WTC11 (cell line): ENCODE results near the gene MRPL41. TPM values are rescaled to one million over a fixed set of nuclear protein-coding genes. Genes with fewer than 3 reads are reported as not detected.

Experiments used
- ATAC-seq: fragments of 200-7000 bp; cut with Tn5 transposase; 2 replicates; pipeline ENCODE4 v1.10.0; 2021; ENCODE audit warnings: mild to moderate bottlenecking, moderate library complexity
- CTCF ChIA-PET: fragments of 300-600 bp; sonication (Branson Sonifier 250); formaldehyde crosslinking; loops from one replicate; lab custom pipeline; 2021; ENCODE audit warnings: antibody characterized with exemption; lab: Charles Lee
- POLR2A ChIA-PET: fragments of 350-600 bp; sonication (Branson Sonifier 250); formaldehyde crosslinking; loops from one replicate; lab custom pipeline; 2021; ENCODE audit warnings: antibody characterized with exemption; lab: Charles Lee
- DNase-seq: peaks from one replicate; pipeline ENCODE4 v3.0.0; 2021; ENCODE audit warnings: low spot score
- H3K27ac Mint-ChIP-seq: 2 replicates; pipeline ENCODE4 v1.8.0; 2021; ENCODE audit warnings: mixed read lengths
- H3K27me3 Mint-ChIP-seq: 2 replicates; pipeline ENCODE4 v1.8.0; 2021; ENCODE audit warnings: low read depth, mild to moderate bottlenecking, moderate library complexity, mixed read lengths
- H3K36me3 Mint-ChIP-seq: 2 replicates; pipeline ENCODE4 v1.8.0; 2021; ENCODE audit warnings: mixed read lengths
- H3K4me1 Mint-ChIP-seq: 2 replicates; pipeline ENCODE4 v1.8.0; 2022; ENCODE audit warnings: mixed read lengths
- H3K4me3 Mint-ChIP-seq: 2 replicates; pipeline ENCODE4 v1.8.0; 2021; ENCODE audit warnings: mild to moderate bottlenecking, moderate library complexity, mixed read lengths
- H3K9me3 Mint-ChIP-seq: 2 replicates; pipeline ENCODE4 v1.8.0; 2021; ENCODE audit warnings: mixed read lengths
- ELF4 ChIP-seq: sonication (generic); formaldehyde crosslinking; IDR thresholded peaks from 2 replicates; pipeline ENCODE4 v1.8.1; 2022; ENCODE audit warnings: low read depth, mild to moderate bottlenecking, moderate library complexity, missing genetic modification reagents
- HMGXB4 ChIP-seq: sonication (generic); formaldehyde crosslinking; IDR thresholded peaks from 2 replicates; pipeline ENCODE4 v1.8.1; 2023; ENCODE audit warnings: mild to moderate bottlenecking, moderate library complexity, missing genetic modification reagents
- MXD4 ChIP-seq: fragments of 250-450 bp; sonication (Bioruptor Pico); IDR thresholded peaks from 2 replicates; pipeline ENCODE4 v1.8.0; 2021; ENCODE audit warnings: mild to moderate bottlenecking, moderate library complexity, borderline replicate concordance
- NFE2L1 ChIP-seq: sonication (generic); formaldehyde crosslinking; IDR thresholded peaks from 2 replicates; pipeline ENCODE4 v1.8.1; 2023; ENCODE audit warnings: missing genetic modification reagents
- OVOL2 ChIP-seq: fragments of 250-450 bp; sonication (Bioruptor Pico); IDR thresholded peaks from 2 replicates; pipeline ENCODE4 v1.9.0; 2021; ENCODE audit warnings: mild to moderate bottlenecking, borderline replicate concordance
- PREB ChIP-seq: sonication (generic); formaldehyde crosslinking; IDR thresholded peaks from 2 replicates; pipeline ENCODE4 v1.8.1; 2022; ENCODE audit warnings: mild to moderate bottlenecking, missing genetic modification reagents, moderate library complexity, borderline replicate concordance
- SMAD3 ChIP-seq: sonication (generic); formaldehyde crosslinking; IDR thresholded peaks from 2 replicates; pipeline ENCODE4 v1.8.0; 2022; ENCODE audit warnings: missing genetic modification reagents, mild to moderate bottlenecking, borderline replicate concordance
- STAT6 ChIP-seq: sonication (generic); formaldehyde crosslinking; conservative IDR thresholded peaks from 2 replicates; pipeline ENCODE4 v1.8.1; 2023; ENCODE audit warnings: mild to moderate bottlenecking, low read depth, missing genetic modification reagents, moderate library complexity
- TEAD1 ChIP-seq: sonication (generic); formaldehyde crosslinking; IDR thresholded peaks from 2 replicates; pipeline ENCODE4 v1.8.0; 2022; ENCODE audit warnings: mild to moderate bottlenecking, missing genetic modification reagents
- TEAD4 ChIP-seq: sonication (generic); formaldehyde crosslinking; IDR thresholded peaks from 2 replicates; pipeline ENCODE4 v1.8.0; 2022; ENCODE audit warnings: mild to moderate bottlenecking, missing genetic modification reagents
- ZNF121 ChIP-seq: sonication (generic); formaldehyde crosslinking; IDR thresholded peaks from 2 replicates; pipeline ENCODE4 v1.8.0; 2023; ENCODE audit warnings: missing genetic modification reagents
- ZNF232 ChIP-seq: sonication (generic); formaldehyde crosslinking; IDR thresholded peaks from 2 replicates; pipeline ENCODE4 v1.8.0; 2022; ENCODE audit warnings: mild to moderate bottlenecking, missing genetic modification reagents
- ZNF281 ChIP-seq: sonication (generic); formaldehyde crosslinking; IDR thresholded peaks from 2 replicates; pipeline ENCODE4 v1.8.0; 2023; ENCODE audit warnings: mild to moderate bottlenecking, missing genetic modification reagents
- ZNF317 ChIP-seq: sonication (generic); formaldehyde crosslinking; IDR thresholded peaks from 2 replicates; pipeline ENCODE4 v1.8.1; 2023; ENCODE audit warnings: low read depth, mild to moderate bottlenecking, moderate library complexity, missing genetic modification reagents, borderline replicate concordance
- ZNF416 ChIP-seq: fragments of 250-450 bp; sonication (Bioruptor Pico); IDR thresholded peaks from 2 replicates; pipeline ENCODE4 v1.9.0; 2021; ENCODE audit warnings: mild to moderate bottlenecking, inconsistent platforms
- ZNF512 ChIP-seq: sonication (generic); formaldehyde crosslinking; IDR thresholded peaks from 2 replicates; pipeline ENCODE4 v1.8.1; 2022; ENCODE audit warnings: missing genetic modification reagents, borderline replicate concordance
- ZNF671 ChIP-seq: fragments of 250-450 bp; sonication (Bioruptor Pico); IDR thresholded peaks from 2 replicates; pipeline ENCODE4 v1.8.0; 2021; ENCODE audit warnings: mild to moderate bottlenecking
- total RNA-seq: library from RNA; stranded (reverse); gene quantifications from 3 replicates; pipeline ENCODE4 v1.2.3, GENCODE V29; 2021

MRPL41 gene
- total RNA-seq, 1 experiment from 2014 or later: 70.1 TPM

GRCh38 chr9:137544176-137544760 lies 7.4 kb upstream of the MRPL41 start:
- CTCF ChIA-PET: interaction anchor here (2.0 to 2.1 kb wide), 2 partner anchors 9 to 13 kb away, joined by 6 to 7 read pairs; no protein-coding TSS in a partner anchor
- no peak for ATAC-seq
- H3K4me3 Mint-ChIP-seq: no peak overlapping the region

GRCh38 chr9:137545123-137545522 lies 6.6 kb upstream of the MRPL41 start:
- H3K9me3 Mint-ChIP-seq: peaks cover 18% of the 10 kb centered on the region
- DNase-seq: no peak
- TF ChIP-seq ZNF317 (CRISPR knock-in tag) (no peak), SMAD3 (CRISPR knock-in tag) (no peak), TEAD4 (CRISPR knock-in tag) (no peak), ZNF512 (CRISPR knock-in tag) (no peak), NFE2L1 (CRISPR knock-in tag) (no peak), ZNF281 (CRISPR knock-in tag) (no peak)
- TF ChIP-seq, all 79 proteins: peak for 0
- POLR2A ChIA-PET: no interaction called here
- Mint-ChIP-seq H3K4me1 (peaks cover 1% of the 10 kb centered on the region), H3K36me3 (peaks cover 17% of the 10 kb centered on the region; the same call in 1 of the 2 replicates), H3K27ac (no peak overlapping the region), H3K27me3 (peaks cover 3% of the 10 kb centered on the region), H3K4me3 (no peak overlapping the region)
- no peak for ATAC-seq
- CTCF ChIA-PET: interaction anchor here (0.7 to 2.1 kb wide), 6 partner anchors 10 to 266 kb away, joined by 3 to 7 read pairs (median 4); partner anchors contain the start of genes EXD3 and ZMYND19

More at GRCh38 chr9:137544176-137544760, 7.4 kb upstream of the MRPL41 start:
- Mint-ChIP-seq H3K27me3 (peaks cover 3% of the 10 kb centered on the region), H3K36me3 (peaks cover 17% of the 10 kb centered on the region; the same call in 1 of the 2 replicates), H3K4me1 (no peaks in the 10 kb centered on the region), H3K9me3 (peaks cover 18% of the 10 kb centered on the region), H3K27ac (no peak overlapping the region)
- POLR2A ChIA-PET: no interaction called here
- no peak for TF ChIP-seq STAT6
- TF ChIP-seq OVOL2: no peak
- TF ChIP-seq TEAD1: no peak
- no peak for TF ChIP-seq ELF4 (CRISPR knock-in tag)
- no peak for TF ChIP-seq ZNF671 (CRISPR knock-in tag)
- DNase-seq: no peak

- Mint-ChIP-seq H3K4me3 (no peak overlapping the region), H3K27me3 (peaks cover 3% of the 10 kb centered on the region), H3K4me1 (peaks cover 7% of the 10 kb centered on the region), H3K36me3 (peaks cover 22% of the 10 kb centered on the region; the same call in 1 of the 2 replicates), H3K9me3 (peaks cover 18% of the 10 kb centered on the region), H3K27ac (no peak overlapping the region)
- CTCF ChIA-PET: interaction anchor here (1.2 kb wide), 1 partner anchor 13 kb away, joined by 3 read pairs; no protein-coding TSS in a partner anchor
- ATAC-seq (no peak), DNase-seq (no peak)
- POLR2A ChIA-PET: no interaction called here
- TF ChIP-seq ZNF416 (no peak), MXD4 (CRISPR knock-in tag) (no peak), ZNF121 (no peak), ZNF232 (CRISPR knock-in tag) (no peak), TEAD4 (CRISPR knock-in tag) (no peak), HMGXB4 (CRISPR knock-in tag) (no peak), PREB (CRISPR knock-in tag) (no peak)
These were observed 3.8 kb upstream of the MRPL41 start for GRCh38 chr9:137547687-137548543.
